K562 (cell line): ENCODE data around the gene ADAM22. TPM values are rescaled to one million over a fixed set of nuclear protein-coding genes. Genes with fewer than 3 reads are reported as not detected.

ENCODE experiments used
- ATAC-seq: fragments of 200-7000 bp; cut with Tn5 transposase; 3 replicates; pipeline ENCODE4 v1.9.1; 2020; ENCODE audit warnings: moderate library complexity
- BruUV-seq: library from RNA; stranded (reverse); fragments of 400-500 nt; replicated peaks from 2 replicates; lab custom pipeline; 2021; lab: Mats Ljungman, UMichigan
- CTCF ChIA-PET: fragments of 300-600 bp; formaldehyde crosslinking; extraction: SDS; loops from one replicate; lab custom pipeline; 2021; ENCODE audit warnings: low intra/inter-chr PET ratio; lab: Yijun Ruan, JAX
- POLR2A ChIA-PET: fragments of 300-600, 350-650 bp; sonication (Branson Sonifier 250); formaldehyde crosslinking; extraction: SDS; loops from one replicate; lab custom pipeline; 2021; ENCODE audit warnings: antibody characterized with exemption, inconsistent platforms; lab: Yijun Ruan, JAX
- DNase-seq, 4 experiments: peaks; one replicate each; pipeline versions ENCODE4 v3.0.0 to v3.0.0-alpha.2; 2011 to 2018; ENCODE audit warnings: low spot score in 3 of 4, mixed read lengths in 3 of 4; ENCODE audit errors: extremely low read depth in 1 of 4
- FAIRE-seq: peaks from 2 replicates; lab custom pipeline; 2011; peaks lifted over from hg19 to GRCh38; lab: Jason Lieb, UNC
- H2AFZ ChIP-seq: 2 replicates; pipeline ENCODE4 v1.6.0; 2011; ENCODE audit warnings: low read depth, low read length, control low read depth, inconsistent platforms
- H3K27ac ChIP-seq: fragments of 200-600 bp; 3 replicates; pipeline ENCODE4 v1.8.0; 2011; ENCODE audit warnings: low read depth, mild to moderate bottlenecking, control low read depth, inconsistent platforms, low read length, moderate library complexity, mixed read lengths; ENCODE audit errors: extremely low read depth
- H3K27me3 ChIP-seq, 2 experiments: fragments of 300-600 bp in 1 of 2; 2 replicates in 1 of 2; 3 replicates in 1 of 2; pipeline versions ENCODE4 v1.6.0 to v1.8.0; 2011; ENCODE audit warnings: inconsistent platforms in 2 of 2, low read length in 2 of 2, mild to moderate bottlenecking in 1 of 2, mixed read lengths in 1 of 2, moderate library complexity in 1 of 2; ENCODE audit not compliant: control insufficient read depth in 2 of 2, insufficient read depth in 2 of 2
- H3K36me3 ChIP-seq: fragments of 300-600 bp; 3 replicates; pipeline ENCODE4 v1.8.0; 2011; ENCODE audit warnings: mild to moderate bottlenecking, low read length, inconsistent platforms; ENCODE audit not compliant: control insufficient read depth, insufficient read depth
- H3K4me1 ChIP-seq, 2 experiments: fragments of 200-600 bp in 1 of 2; replicated peaks in 1 of 2; 2 replicates in 1 of 2; 3 replicates in 1 of 2; pipeline versions ENCODE4 v1.5.1 to v1.8.0; 2011; ENCODE audit warnings: inconsistent platforms in 2 of 2, low read length in 2 of 2, mild to moderate bottlenecking in 1 of 2, mixed read lengths in 1 of 2, moderate library complexity in 1 of 2; ENCODE audit not compliant: control insufficient read depth in 2 of 2, insufficient read depth in 2 of 2
- H3K4me2 ChIP-seq: 2 replicates; pipeline ENCODE4 v1.6.1; 2011; ENCODE audit warnings: low read length, control low read depth, inconsistent platforms, mixed read lengths; ENCODE audit not compliant: insufficient read depth
- H3K4me3 ChIP-seq: fragments of 200-600 bp; sonication (generic), shearing (Covaris generic); 2 replicates; pipeline ENCODE4 v1.5.1; 2016; ENCODE audit warnings: control low read depth, inconsistent platforms
- H3K79me2 ChIP-seq: fragments of 200-600 bp; 3 replicates; pipeline ENCODE4 v1.8.0; 2011; ENCODE audit warnings: low read length, inconsistent platforms; ENCODE audit not compliant: control insufficient read depth, insufficient read depth
- H3K9ac ChIP-seq, 2 experiments: 2 replicates each; pipeline versions ENCODE4 v1.6.0 to v1.6.1; 2011; ENCODE audit warnings: low read depth in 2 of 2, low read length in 2 of 2, control low read depth in 1 of 2, inconsistent platforms in 1 of 2, mild to moderate bottlenecking in 1 of 2, mixed read lengths in 1 of 2; ENCODE audit not compliant: insufficient read depth in 1 of 2
- H3K9me1 ChIP-seq: one replicate; pipeline ENCODE4 v1.6.0; 2011; ENCODE audit warnings: inconsistent platforms, mild to moderate bottlenecking, low read length, moderate library complexity; ENCODE audit not compliant: control insufficient read depth, insufficient read depth
- H3K9me3 ChIP-seq: replicated peaks from 2 replicates; pipeline ENCODE4 v1.5.1; 2011; ENCODE audit warnings: low read depth, low read length, inconsistent platforms; ENCODE audit not compliant: control insufficient read depth, insufficient read depth
- H4K20me1 ChIP-seq: replicated peaks from 2 replicates; pipeline ENCODE4 v1.6.1; 2011; ENCODE audit warnings: low read length, inconsistent platforms, mixed read lengths; ENCODE audit not compliant: control insufficient read depth, insufficient read depth
- CREB5 ChIP-seq: fragments of 250-450 bp; sonication (Bioruptor Pico); IDR thresholded peaks from 2 replicates; pipeline ENCODE4 v1.5.0; 2020; ENCODE audit warnings: mild to moderate bottlenecking
- FOSL1 ChIP-seq: fragments of 200-800 bp; sonication (Bioruptor generic); conservative IDR thresholded peaks from 2 replicates; pipeline ENCODE4 v1.6.1; 2016; ENCODE audit warnings: missing genetic modification characterization, missing compliant biosample characterization
- HNRNPLL ChIP-seq: fragments of 200-400 bp; formaldehyde crosslinking; IDR thresholded peaks from 2 replicates; pipeline ENCODE4 v1.6.1; 2017; ENCODE audit warnings: low read length, low read depth, mild to moderate bottlenecking; ENCODE audit not compliant: poor library complexity, severe bottlenecking
- KLF13 ChIP-seq: fragments of 450-650 bp; IDR thresholded peaks from 2 replicates; pipeline ENCODE4 v1.6.1; 2016; ENCODE audit warnings: missing genetic modification characterization, low read depth, mild to moderate bottlenecking, missing compliant biosample characterization, moderate library complexity, borderline replicate concordance
- MNT ChIP-seq, 2 experiments: fragments of 450-650 bp; conservative IDR thresholded peaks; 2 replicates each; pipeline ENCODE4 v1.6.1; 2017; ENCODE audit warnings: mild to moderate bottlenecking in 2 of 2, moderate library complexity in 2 of 2
- RBM15 ChIP-seq: fragments of 200-400 bp; formaldehyde crosslinking; IDR thresholded peaks from 2 replicates; pipeline ENCODE4 v1.6.1; 2018; ENCODE audit warnings: mild to moderate bottlenecking, low read length, moderate library complexity; ENCODE audit not compliant: insufficient read depth
- SPI1 ChIP-seq: IDR thresholded peaks from 2 replicates; pipeline ENCODE4 v1.6.1; 2011; ENCODE audit warnings: low read depth, low read length, control low read depth, borderline replicate concordance
- USF1 ChIP-seq: sonication (generic); formaldehyde crosslinking; IDR thresholded peaks from 2 replicates; pipeline ENCODE4 v1.9.0; 2022; ENCODE audit warnings: mild to moderate bottlenecking, missing genetic modification reagents
- ZNF324 ChIP-seq: fragments of 250-450 bp; sonication (Bioruptor Pico); IDR thresholded peaks from 2 replicates; pipeline ENCODE4 v1.4.0; 2020; ENCODE audit warnings: mild to moderate bottlenecking
- ZNF592 ChIP-seq: fragments of 450-650 bp; IDR thresholded peaks from 2 replicates; pipeline ENCODE4 v1.6.1; 2017; ENCODE audit warnings: antibody characterized with exemption, mild to moderate bottlenecking
- ZNF79 ChIP-seq: fragments of 250-450 bp; sonication (Bioruptor Pico); IDR thresholded peaks from 2 replicates; pipeline ENCODE4 v1.4.0; 2020; ENCODE audit warnings: low read depth, mild to moderate bottlenecking, moderate library complexity
- ZSCAN32 ChIP-seq: fragments of 450-650 bp; formaldehyde crosslinking; IDR thresholded peaks from 2 replicates; pipeline ENCODE4 v1.4.0; 2020; ENCODE audit warnings: mild to moderate bottlenecking, moderate library complexity
- WGBS: fragments of 100-300 bp; shearing (Covaris generic); methylation state at CpG from one replicate; pipeline ENCODE4 v1.1.6; 2016; ENCODE audit warnings: low coverage, mixed read lengths; ENCODE audit not compliant: insufficient coverage; ENCODE audit errors: missing lambda C conversion rate; 5-methylcytosine and 5-hydroxymethylcytosine counted together
- in situ Hi-C: fragments of 300-500 bp; cut with MboI; formaldehyde crosslinking; loops from 4 replicates; pipeline ENCODE4 v1.15.0; 2018; ENCODE audit warnings: inconsistent platforms, mixed read lengths
- intact Hi-C: fragments of 100-400 bp; cut with micrococcal nuclease; formaldehyde crosslinking; loops from 2 replicates; pipeline ENCODE4 v1.14.2; 2022
- polyA plus RNA-seq, 8 experiments: library from polyadenylated mRNA; depleted of rRNA in 4 of 8; stranded (reverse) in 5 of 8; unstranded in 3 of 8; fragments of >200 nt; fragmentation: Nextera tagmentation in 2 of 8; fragmentation: Illumina TruSeq in 1 of 8; extraction: Ambion mirVana in 2 of 8; extraction: Trizol in 1 of 8; gene quantifications; 2 replicates each; pipeline versions ENCODE4 v1.2.1 to v1.2.3, GENCODE V29; 2011 to 2014; ENCODE audit warnings: inconsistent platforms in 1 of 8, missing spikeins in 1 of 8
- total RNA-seq, 7 experiments: library from RNA; depleted of rRNA in 6 of 7; stranded (reverse); fragments of >200 nt in 6 of 7; fragmentation: Illumina TruSeq in 2 of 7; extraction: Trizol in 2 of 7; gene quantifications; 2 replicates each; pipeline versions ENCODE4 v1.2.1 to v1.2.3, GENCODE V29; 2011 to 2021; ENCODE audit warnings: low replicate concordance in 1 of 7

The ADAM22 gene
- total and polyA plus RNA-seq, 9 of the 15 experiments (the other 6 are each of a cell fraction or from before 2014, with no cell fraction given), result 0.01 to 0.58 (median 0.18) TPM

- Histone ChIP-seq H3K9ac (no peak overlapping the region), H2AFZ (no peak overlapping the region), H3K4me3 (no peak overlapping the region), H3K36me3 (no peaks in the 10 kb centered on the region), H3K4me1 (no peaks in the 10 kb centered on the region), H3K9me3 (no peaks in the 10 kb centered on the region), H4K20me1 (no peaks in the 10 kb centered on the region), H3K9me1 (no peaks in the 10 kb centered on the region), H3K4me2 (no peak overlapping the region), H3K79me2 (no peaks in the 10 kb centered on the region), H3K27ac (no peak overlapping the region), H3K27me3 (no peaks in the 10 kb centered on the region)
- no TSS peak for BruUV-seq
- POLR2A ChIA-PET, result no interaction called here
- TF ChIP-seq KLF13 (tag) (no peak), RBM15 (no peak), ZSCAN32 (CRISPR knock-in tag) (no peak), USF1 (CRISPR knock-in tag) (no peak), ZNF592 (no peak), MNT (conservative IDR thresholded peaks at IDR 0.05) (no peak), SPI1 (no peak), ZNF324 (CRISPR knock-in tag) (no peak), ZNF79 (CRISPR knock-in tag) (no peak), HNRNPLL (no peak), FOSL1 (tag) (no peak), CREB5 (no peak)
- CTCF ChIA-PET, result no interaction called here
- intact Hi-C loops (no loop called here), in situ Hi-C loops (no loop called here)
- FAIRE-seq (no peak), ATAC-seq (no peak), DNase-seq (no peak)
- WGBS, result 0% methylated on average over 1 of the region's 1 CpG
Measured at GRCh38 chr7:88041583-88041982, 107.5 kb downstream of the ADAM22 start.
